DND-41 (cell line): ENCODE measurements around the gene LLGL2.

Experiments
- ATAC-seq: fragments of 200-7000 bp; cut with Tn5 transposase; 3 replicates; pipeline ENCODE4 v1.9.1; 2021; ENCODE audit warnings: low read depth; ENCODE audit not compliant: insufficient read depth
- DNase-seq: peaks from one replicate; pipeline ENCODE4 v3.0.0-alpha.2; 2020
- H2AFZ ChIP-seq: 2 replicates; pipeline ENCODE4 v1.6.0; 2012; ENCODE audit warnings: low read depth, low read length
- H3K27ac ChIP-seq: 2 replicates; pipeline ENCODE4 v1.5.1; 2012; ENCODE audit warnings: low read length, inconsistent platforms
- H3K27me3 ChIP-seq: fragments of 200-600 bp; sonication (generic); 2 replicates; pipeline ENCODE4 v1.6.0; 2012; ENCODE audit warnings: low read length, mild to moderate bottlenecking, inconsistent platforms; ENCODE audit not compliant: insufficient read depth, poor library complexity
- H3K36me3 ChIP-seq: 2 replicates; pipeline ENCODE4 v1.5.1; 2012; ENCODE audit warnings: low read length, inconsistent platforms; ENCODE audit not compliant: insufficient read depth
- H3K4me1 ChIP-seq: 2 replicates; pipeline ENCODE4 v1.5.1; 2012; ENCODE audit warnings: mild to moderate bottlenecking, low read length; ENCODE audit not compliant: insufficient read depth
- H3K4me2 ChIP-seq: 2 replicates; pipeline ENCODE4 v1.6.0; 2012; ENCODE audit warnings: mild to moderate bottlenecking, moderate library complexity, low read length, inconsistent platforms; ENCODE audit not compliant: insufficient read depth
- H3K4me3 ChIP-seq, 2 experiments: fragments of 200-600 bp in 1 of 2; shearing (Covaris generic) in 1 of 2; 2 replicates each; pipeline ENCODE4 v1.5.1; 2012 to 2016; ENCODE audit warnings: inconsistent platforms in 2 of 2, low read length in 2 of 2, mild to moderate bottlenecking in 2 of 2, low read depth in 1 of 2, moderate library complexity in 1 of 2
- H3K79me2 ChIP-seq: 2 replicates; pipeline ENCODE4 v1.6.0; 2012; ENCODE audit warnings: low read length, inconsistent platforms; ENCODE audit not compliant: insufficient read depth
- H3K9ac ChIP-seq: 2 replicates; pipeline ENCODE4 v1.6.0; 2012; ENCODE audit warnings: low read depth, mild to moderate bottlenecking, inconsistent platforms, low read length, moderate library complexity
- H3K9me3 ChIP-seq: 2 replicates; pipeline ENCODE4 v1.5.1; 2012; ENCODE audit warnings: low read length, moderate library complexity, mild to moderate bottlenecking, inconsistent platforms; ENCODE audit not compliant: insufficient read depth, severe bottlenecking
- H4K20me1 ChIP-seq: 2 replicates; pipeline ENCODE4 v1.6.0; 2012; ENCODE audit warnings: low read length; ENCODE audit not compliant: insufficient read depth
- EZH2 ChIP-seq: IDR thresholded peaks from 3 replicates; pipeline ENCODE4 v1.6.1; 2012; ENCODE audit warnings: borderline replicate concordance, low read depth, mild to moderate bottlenecking, moderate library complexity, low read length, inconsistent platforms; ENCODE audit not compliant: severe bottlenecking
- TF ChIP-seq, protein P1 (sequence below): IDR thresholded peaks from 2 replicates; pipeline ENCODE4 v1.5.1; 2012; ENCODE audit warnings: borderline replicate concordance, low read length, moderate library complexity, mild to moderate bottlenecking; ENCODE audit not compliant: poor library complexity, severe bottlenecking; ENCODE audit errors: extremely low read depth

LLGL2 gene

DNA sequence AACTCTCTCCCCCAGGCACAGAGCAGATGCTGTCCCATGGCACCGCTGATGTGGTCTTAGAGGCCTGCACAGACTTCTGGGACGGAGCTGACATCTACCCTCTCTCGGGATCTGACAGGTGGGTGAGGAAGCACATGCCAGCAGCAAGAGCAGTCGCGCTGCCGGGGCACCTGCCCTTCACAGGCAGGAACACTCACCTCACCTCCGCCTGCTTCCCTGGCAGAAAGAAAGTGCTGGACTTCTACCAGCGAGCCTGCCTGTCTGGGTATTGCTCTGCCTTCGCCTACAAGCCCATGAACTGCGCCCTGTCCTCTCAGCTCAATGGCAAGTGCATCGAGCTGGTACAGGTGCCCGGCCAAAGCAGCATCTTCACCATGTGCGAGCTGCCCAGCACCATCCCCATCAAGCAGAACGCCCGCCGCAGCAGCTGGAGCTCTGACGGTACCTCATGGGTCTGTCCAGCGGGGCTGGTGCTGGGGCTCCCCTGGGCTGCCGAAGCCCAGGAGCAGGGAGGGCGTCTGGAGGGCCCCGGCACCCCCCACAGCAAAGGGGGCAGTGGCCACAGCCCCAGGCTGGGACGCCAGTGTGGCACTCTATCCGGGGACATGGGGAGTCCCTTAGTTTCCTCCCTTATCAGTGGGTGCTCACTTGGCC lies 31.9 kb upstream of the LLGL2 start:
- no peak overlapping the region for H3K4me2 ChIP-seq
- H3K27me3 ChIP-seq: no peaks in the 10 kb centered on the region
- no peak overlapping the region for H3K27ac ChIP-seq
- H4K20me1 ChIP-seq: peaks cover 7% of the 10 kb centered on the region; the same call in 1 of the 2 replicates
- ATAC-seq: no peak
- peaks cover 92% of the 10 kb centered on the region for H3K36me3 ChIP-seq
- no peak for TF ChIP-seq EZH2
- no peak for DNase-seq
- H2AFZ ChIP-seq: no peak overlapping the region
- no peaks in the 10 kb centered on the region for H3K9me3 ChIP-seq
- no peaks in the 10 kb centered on the region for H3K4me1 ChIP-seq
- H3K79me2 ChIP-seq: no peaks in the 10 kb centered on the region
- H3K9ac ChIP-seq: no peak overlapping the region
- no peak overlapping the region for H3K4me3 ChIP-seq

DNA sequence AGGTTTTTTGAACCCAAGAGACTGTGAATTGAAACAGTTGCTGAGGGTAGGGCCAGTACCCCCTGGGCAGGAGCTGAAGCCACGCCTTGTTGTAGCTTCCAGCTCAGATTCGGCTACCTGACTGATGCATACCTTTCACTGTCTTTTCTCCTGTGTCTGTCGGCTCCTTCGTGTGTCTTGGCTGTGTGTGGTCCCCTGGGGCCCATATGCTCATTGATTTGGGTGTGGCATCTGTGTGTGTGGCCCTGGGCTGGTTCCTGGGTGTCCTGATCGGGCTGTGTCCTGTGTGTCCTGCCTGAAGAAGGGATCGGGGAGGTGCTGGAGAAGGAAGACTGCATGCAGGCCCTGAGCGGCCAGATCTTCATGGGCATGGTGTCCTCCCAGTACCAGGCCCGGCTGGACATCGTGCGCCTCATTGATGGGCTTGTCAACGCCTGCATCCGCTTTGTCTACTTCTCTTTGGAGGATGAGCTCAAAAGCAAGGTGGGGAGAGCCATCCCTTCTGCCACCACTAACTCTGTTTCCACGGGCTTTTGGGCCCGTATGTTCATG lies 31.1 kb upstream of the LLGL2 start:
- Histone ChIP-seq H3K4me2 (no peak overlapping the region), H3K36me3 (peaks cover 94% of the 10 kb centered on the region), H2AFZ (no peak overlapping the region), H3K4me1 (no peaks in the 10 kb centered on the region), H3K27me3 (no peaks in the 10 kb centered on the region), H3K4me3 (no peak overlapping the region), H3K9ac (no peak overlapping the region), H3K9me3 (no peaks in the 10 kb centered on the region), H3K79me2 (no peaks in the 10 kb centered on the region), H4K20me1 (peaks cover 11% of the 10 kb centered on the region; the same call in 1 of the 2 replicates), H3K27ac (no peak overlapping the region)
- DNase-seq (no peak), ATAC-seq (no peak)
- TF ChIP-seq, protein P1, sequence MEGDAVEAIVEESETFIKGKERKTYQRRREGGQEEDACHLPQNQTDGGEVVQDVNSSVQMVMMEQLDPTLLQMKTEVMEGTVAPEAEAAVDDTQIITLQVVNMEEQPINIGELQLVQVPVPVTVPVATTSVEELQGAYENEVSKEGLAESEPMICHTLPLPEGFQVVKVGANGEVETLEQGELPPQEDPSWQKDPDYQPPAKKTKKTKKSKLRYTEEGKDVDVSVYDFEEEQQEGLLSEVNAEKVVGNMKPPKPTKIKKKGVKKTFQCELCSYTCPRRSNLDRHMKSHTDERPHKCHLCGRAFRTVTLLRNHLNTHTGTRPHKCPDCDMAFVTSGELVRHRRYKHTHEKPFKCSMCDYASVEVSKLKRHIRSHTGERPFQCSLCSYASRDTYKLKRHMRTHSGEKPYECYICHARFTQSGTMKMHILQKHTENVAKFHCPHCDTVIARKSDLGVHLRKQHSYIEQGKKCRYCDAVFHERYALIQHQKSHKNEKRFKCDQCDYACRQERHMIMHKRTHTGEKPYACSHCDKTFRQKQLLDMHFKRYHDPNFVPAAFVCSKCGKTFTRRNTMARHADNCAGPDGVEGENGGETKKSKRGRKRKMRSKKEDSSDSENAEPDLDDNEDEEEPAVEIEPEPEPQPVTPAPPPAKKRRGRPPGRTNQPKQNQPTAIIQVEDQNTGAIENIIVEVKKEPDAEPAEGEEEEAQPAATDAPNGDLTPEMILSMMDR: no peak
- TF ChIP-seq EZH2: no peak

DNA sequence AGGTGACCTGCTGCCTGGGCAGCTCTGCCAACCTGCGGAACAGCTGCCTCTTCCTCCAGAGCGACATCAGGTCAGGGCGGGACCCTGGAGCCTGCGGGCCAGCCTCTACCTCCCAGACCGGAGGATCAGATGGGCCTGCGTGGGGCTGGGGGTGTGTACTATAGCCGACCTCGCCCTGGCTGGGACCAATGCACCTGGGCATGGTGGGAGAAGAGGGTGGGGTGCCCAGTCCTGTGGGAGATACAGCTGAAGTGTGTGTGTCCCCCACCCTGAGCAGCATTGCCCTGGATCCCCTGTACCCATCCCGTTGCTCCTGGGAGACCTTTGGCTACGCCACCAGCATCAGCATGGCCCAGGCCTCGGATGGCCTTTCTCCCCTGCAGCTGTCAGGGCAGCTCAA lies 29.5 kb upstream of the LLGL2 start:
- H3K36me3 ChIP-seq: peaks cover 95% of the 10 kb centered on the region
- DNase-seq (no peak), ATAC-seq (no peak)
- H4K20me1 ChIP-seq: peaks cover 8% of the 10 kb centered on the region; the same call in 1 of the 2 replicates
- H3K4me1 ChIP-seq: no peaks in the 10 kb centered on the region
- H3K79me2 ChIP-seq: no peaks in the 10 kb centered on the region
- H3K27me3 ChIP-seq: no peaks in the 10 kb centered on the region
- H3K4me2 ChIP-seq: no peak overlapping the region
- no peak overlapping the region for H2AFZ ChIP-seq
- no peak overlapping the region for H3K4me3 ChIP-seq
- TF ChIP-seq, protein P1: no peak
- no peak for TF ChIP-seq EZH2
- H3K9me3 ChIP-seq: no peaks in the 10 kb centered on the region
- H3K27ac ChIP-seq: no peak overlapping the region
- H3K9ac ChIP-seq: no peak overlapping the region

DNA sequence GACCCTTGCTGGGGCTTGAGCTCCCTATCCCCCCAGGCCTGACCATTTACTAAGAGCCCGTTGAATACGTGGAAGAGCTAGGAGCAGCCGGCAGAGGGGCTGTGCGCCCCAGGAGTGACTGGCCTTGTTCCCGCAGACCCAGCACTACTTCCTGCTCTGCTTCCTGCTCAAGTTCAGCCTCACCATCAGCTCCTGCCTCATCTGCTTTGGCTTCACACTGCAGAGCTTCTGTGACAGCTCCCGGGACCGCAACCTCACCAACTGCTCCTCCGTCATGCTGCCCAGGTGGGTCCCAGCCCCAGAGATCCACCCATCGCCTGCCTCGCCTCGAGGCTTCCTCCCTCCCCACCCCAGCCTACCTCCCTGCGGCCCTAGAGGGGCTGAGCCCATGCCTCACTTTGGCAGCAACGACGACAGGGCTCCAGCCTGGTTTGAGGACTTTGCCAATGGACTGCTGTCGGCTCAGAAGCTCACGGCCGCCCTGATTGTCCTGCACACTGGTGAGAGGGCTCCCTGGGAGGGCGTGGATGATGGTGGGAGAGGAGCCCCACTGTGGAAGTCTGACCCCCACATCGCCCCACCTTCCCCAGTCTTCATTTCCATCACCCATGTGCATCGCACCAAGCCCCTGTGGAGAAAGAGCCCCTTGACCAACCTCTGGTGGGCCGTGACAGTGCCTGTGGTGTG lies 27.3 kb upstream of the LLGL2 start:
- no peak overlapping the region for H3K27ac ChIP-seq
- no peak overlapping the region for H3K4me3 ChIP-seq
- DNase-seq: no peak
- no peaks in the 10 kb centered on the region for H3K79me2 ChIP-seq
- no peaks in the 10 kb centered on the region for H3K4me1 ChIP-seq
- no peak overlapping the region for H2AFZ ChIP-seq
- no peak overlapping the region for H3K4me2 ChIP-seq
- peaks cover 13% of the 10 kb centered on the region; the same call in 1 of the 2 replicates for H4K20me1 ChIP-seq
- no peaks in the 10 kb centered on the region for H3K9me3 ChIP-seq
- TF ChIP-seq EZH2: no peak
- TF ChIP-seq, protein P1: no peak
- no peaks in the 10 kb centered on the region for H3K27me3 ChIP-seq
- peaks cover 85% of the 10 kb centered on the region for H3K36me3 ChIP-seq
- no peak overlapping the region for H3K9ac ChIP-seq
- no peak for ATAC-seq
